MCF 10A (cell line): Measurements from ENCODE around the gene HECTD4. TPM values are rescaled to one million over a fixed set of nuclear protein-coding genes. Genes with fewer than 3 reads are reported as not detected.

Experiments used
- BruUV-seq: library from RNA; stranded (reverse); fragments of 400-500 nt; replicated peaks from 2 replicates; lab custom pipeline; 2021; lab: Mats Ljungman, UMichigan
- CTCF ChIA-PET: fragments of 300-600 bp; sonication (Branson Sonifier 250); formaldehyde crosslinking; extraction: SDS; loops from one replicate; lab custom pipeline; 2021; ENCODE audit warnings: antibody characterized with exemption, inconsistent platforms; lab: Yijun Ruan, JAX
- POLR2A ChIA-PET: fragments of 300-600, 350-650 bp; sonication (Branson Sonifier 250); formaldehyde crosslinking; extraction: SDS; loops from one replicate; lab custom pipeline; 2020; ENCODE audit warnings: antibody characterized with exemption, inconsistent platforms; lab: Yijun Ruan, JAX
- DNase-seq: peaks from one replicate; pipeline ENCODE4 v3.0.0-alpha.2; 2018; ENCODE audit not compliant: unreplicated experiment
- H3K27ac Mint-ChIP-seq: one replicate; pipeline ENCODE4 v1.8.0; 2022; ENCODE audit warnings: mild to moderate bottlenecking, low read depth, mixed read lengths; ENCODE audit not compliant: unreplicated experiment
- H3K27me3 Mint-ChIP-seq: one replicate; pipeline ENCODE4 v1.8.0; 2022; ENCODE audit warnings: mixed read lengths; ENCODE audit not compliant: insufficient read depth, unreplicated experiment
- H3K36me3 Mint-ChIP-seq: one replicate; pipeline ENCODE4 v1.8.0; 2022; ENCODE audit warnings: mild to moderate bottlenecking, moderate library complexity, mixed read lengths; ENCODE audit not compliant: insufficient read depth, unreplicated experiment
- H3K4me1 Mint-ChIP-seq: one replicate; pipeline ENCODE4 v1.8.0; 2022; ENCODE audit warnings: mixed read lengths; ENCODE audit not compliant: insufficient read depth, unreplicated experiment
- H3K4me3 Mint-ChIP-seq: one replicate; pipeline ENCODE4 v1.8.0; 2022; ENCODE audit warnings: mild to moderate bottlenecking, moderate library complexity, mixed read lengths; ENCODE audit not compliant: unreplicated experiment
- H3K9me3 Mint-ChIP-seq: one replicate; pipeline ENCODE4 v1.8.0; 2022; ENCODE audit warnings: mixed read lengths; ENCODE audit not compliant: unreplicated experiment
- intact Hi-C: fragments of 100-400 bp; cut with micrococcal nuclease; formaldehyde crosslinking; loops from 2 replicates; pipeline ENCODE4 v1.14.1; 2022
- total RNA-seq: library from RNA; stranded (reverse); gene quantifications from 2 replicates; pipeline ENCODE4 v1.2.3, GENCODE V29; 2022
- TF ChIP-seq, protein P1 (sequence below): fragments of 200-600 bp; IDR thresholded peaks from one replicate; pipeline ENCODE4 v1.8.0; 2022; ENCODE audit warnings: antibody characterized with exemption, mild to moderate bottlenecking; ENCODE audit not compliant: unreplicated experiment

HECTD4 gene
- total RNA-seq, 1 experiment from 2014 or later: 35.2 TPM

DNA sequence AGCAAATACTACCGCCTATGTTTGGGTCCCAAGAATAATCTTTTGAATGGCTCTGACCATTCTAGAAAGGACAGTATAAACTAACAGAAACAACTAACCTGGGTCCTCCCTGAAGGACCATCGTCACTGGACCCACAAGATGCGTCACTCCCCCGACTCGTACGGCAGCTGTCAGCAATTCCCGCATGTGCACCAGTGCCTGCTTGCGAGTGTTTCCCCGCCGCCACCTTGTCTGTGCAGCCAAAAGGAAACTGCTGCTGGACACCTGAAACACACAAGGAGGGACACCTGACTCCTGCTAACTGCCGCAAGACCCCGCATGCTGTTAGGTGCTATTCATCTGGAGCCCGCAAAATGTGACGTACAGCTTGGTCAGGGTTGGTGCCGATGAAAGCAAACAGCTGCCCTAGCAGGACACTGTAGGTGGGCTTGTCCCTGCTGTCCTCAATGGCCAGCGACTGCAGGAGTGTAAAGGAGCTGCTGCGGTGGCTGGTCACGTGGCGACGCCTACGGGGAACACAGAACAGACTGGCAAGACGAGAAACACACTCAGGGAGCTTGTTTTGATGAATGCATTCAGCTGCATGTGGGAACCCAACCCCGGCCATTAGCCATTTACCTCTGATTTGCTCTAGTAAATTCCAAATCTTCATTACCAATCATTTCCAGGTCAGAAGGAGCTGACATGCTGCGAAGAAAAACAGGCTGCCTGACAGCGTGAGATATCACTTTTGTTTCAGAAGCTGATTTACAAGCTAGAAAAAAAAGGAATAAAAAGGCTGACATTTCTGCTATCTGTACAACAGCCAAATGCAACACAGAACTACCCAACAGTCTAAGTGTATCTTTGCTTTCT lies 138.7 kb downstream of the HECTD4 start:
- H3K27ac Mint-ChIP-seq: no peak overlapping the region
- intact Hi-C loops: no loop called here
- no TSS peak for BruUV-seq
- H3K4me1 Mint-ChIP-seq: no peaks in the 10 kb centered on the region
- H3K27me3 Mint-ChIP-seq: no peaks in the 10 kb centered on the region
- H3K36me3 Mint-ChIP-seq: peaks cover 87% of the 10 kb centered on the region
- ChIA-PET CTCF (interaction anchor here (1.7 kb wide), 1 partner anchor 143 kb away, joined by 10 read pairs; no protein-coding TSS in a partner anchor), POLR2A (interaction anchor here (0.9 kb wide), 1 partner anchor 10 kb away, joined by 3 read pairs; no protein-coding TSS in a partner anchor)
- no peak overlapping the region for H3K4me3 Mint-ChIP-seq
- no peak for DNase-seq
- no peaks in the 10 kb centered on the region for H3K9me3 Mint-ChIP-seq
- TF ChIP-seq, protein P1, sequence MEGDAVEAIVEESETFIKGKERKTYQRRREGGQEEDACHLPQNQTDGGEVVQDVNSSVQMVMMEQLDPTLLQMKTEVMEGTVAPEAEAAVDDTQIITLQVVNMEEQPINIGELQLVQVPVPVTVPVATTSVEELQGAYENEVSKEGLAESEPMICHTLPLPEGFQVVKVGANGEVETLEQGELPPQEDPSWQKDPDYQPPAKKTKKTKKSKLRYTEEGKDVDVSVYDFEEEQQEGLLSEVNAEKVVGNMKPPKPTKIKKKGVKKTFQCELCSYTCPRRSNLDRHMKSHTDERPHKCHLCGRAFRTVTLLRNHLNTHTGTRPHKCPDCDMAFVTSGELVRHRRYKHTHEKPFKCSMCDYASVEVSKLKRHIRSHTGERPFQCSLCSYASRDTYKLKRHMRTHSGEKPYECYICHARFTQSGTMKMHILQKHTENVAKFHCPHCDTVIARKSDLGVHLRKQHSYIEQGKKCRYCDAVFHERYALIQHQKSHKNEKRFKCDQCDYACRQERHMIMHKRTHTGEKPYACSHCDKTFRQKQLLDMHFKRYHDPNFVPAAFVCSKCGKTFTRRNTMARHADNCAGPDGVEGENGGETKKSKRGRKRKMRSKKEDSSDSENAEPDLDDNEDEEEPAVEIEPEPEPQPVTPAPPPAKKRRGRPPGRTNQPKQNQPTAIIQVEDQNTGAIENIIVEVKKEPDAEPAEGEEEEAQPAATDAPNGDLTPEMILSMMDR: no peak

GRCh38 chr12:112241176-112241575 lies 141.1 kb downstream of the HECTD4 start:
- ChIA-PET CTCF (interaction anchor here (0.6 to 1.1 kb wide), 2 partner anchors 8 to 145 kb away, joined by 3 to 4 read pairs; no protein-coding TSS in a partner anchor), POLR2A (interaction anchor here (1.3 kb wide), 1 partner anchor 10 kb away, joined by 4 read pairs; no protein-coding TSS in a partner anchor)
- intact Hi-C loops: no loop called here
- Mint-ChIP-seq H3K9me3 (no peaks in the 10 kb centered on the region), H3K36me3 (peaks cover 93% of the 10 kb centered on the region), H3K27ac (no peak overlapping the region), H3K27me3 (no peaks in the 10 kb centered on the region), H3K4me3 (no peak overlapping the region), H3K4me1 (no peaks in the 10 kb centered on the region)
- TF ChIP-seq, protein P1: no peak
- no peak for DNase-seq
- no TSS peak for BruUV-seq

GRCh38 chr12:112239881-112240280 lies 142.3 kb downstream of the HECTD4 start:
- no peak for DNase-seq
- TF ChIP-seq, protein P1: no peak
- Mint-ChIP-seq H3K27ac (no peak overlapping the region), H3K4me3 (no peak overlapping the region), H3K36me3 (peaks cover 93% of the 10 kb centered on the region), H3K27me3 (no peaks in the 10 kb centered on the region), H3K4me1 (no peaks in the 10 kb centered on the region), H3K9me3 (no peaks in the 10 kb centered on the region)
- no TSS peak for BruUV-seq
- ChIA-PET CTCF (no interaction called here), POLR2A (interaction anchor here (0.7 to 1.0 kb wide), 2 partner anchors 11 to 20 kb away, joined by 3 read pairs; no protein-coding TSS in a partner anchor)
- intact Hi-C loops: no loop called here

DNA sequence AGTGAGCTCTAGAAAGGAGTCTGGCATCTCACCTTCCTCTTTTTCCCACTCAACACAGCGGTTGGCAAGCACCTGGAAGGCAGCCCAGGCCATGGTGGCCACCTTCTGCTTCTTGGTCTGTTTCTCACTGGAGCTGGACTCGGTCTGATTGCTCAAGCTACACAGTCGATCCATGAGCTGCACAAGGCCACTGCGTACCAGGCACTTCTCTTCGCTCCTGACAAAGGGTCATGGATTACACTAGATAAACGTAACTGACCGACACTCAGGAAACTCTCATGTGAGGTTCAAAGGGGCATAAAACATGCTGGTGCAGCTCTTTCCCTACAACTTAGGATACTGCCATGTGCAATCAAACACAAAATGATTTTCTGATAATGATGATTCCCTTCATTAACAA lies 143.2 kb downstream of the HECTD4 start:
- Mint-ChIP-seq H3K27ac (no peak overlapping the region), H3K9me3 (no peaks in the 10 kb centered on the region), H3K36me3 (peaks cover 93% of the 10 kb centered on the region), H3K4me1 (no peaks in the 10 kb centered on the region), H3K4me3 (no peak overlapping the region), H3K27me3 (no peaks in the 10 kb centered on the region)
- ChIA-PET CTCF (interaction anchor here (1.1 to 1.6 kb wide), 2 partner anchors 41 to 148 kb away, joined by 3 to 4 read pairs; no protein-coding TSS in a partner anchor), POLR2A (interaction anchor here (0.7 to 1.0 kb wide), 2 partner anchors 12 to 552 kb away, joined by 3 read pairs; no protein-coding TSS in a partner anchor)
- DNase-seq: no peak
- intact Hi-C loops: no loop called here
- no TSS peak for BruUV-seq
- TF ChIP-seq, protein P1: no peak
